ENCODE measurements around the gene WDR70. TPM values are rescaled to one million over a fixed set of nuclear protein-coding genes. Genes with fewer than 3 reads are reported as not detected.

Gene WDR70
- total RNA-seq, 1 experiment from 2014 or later: 55.2 TPM

DNA sequence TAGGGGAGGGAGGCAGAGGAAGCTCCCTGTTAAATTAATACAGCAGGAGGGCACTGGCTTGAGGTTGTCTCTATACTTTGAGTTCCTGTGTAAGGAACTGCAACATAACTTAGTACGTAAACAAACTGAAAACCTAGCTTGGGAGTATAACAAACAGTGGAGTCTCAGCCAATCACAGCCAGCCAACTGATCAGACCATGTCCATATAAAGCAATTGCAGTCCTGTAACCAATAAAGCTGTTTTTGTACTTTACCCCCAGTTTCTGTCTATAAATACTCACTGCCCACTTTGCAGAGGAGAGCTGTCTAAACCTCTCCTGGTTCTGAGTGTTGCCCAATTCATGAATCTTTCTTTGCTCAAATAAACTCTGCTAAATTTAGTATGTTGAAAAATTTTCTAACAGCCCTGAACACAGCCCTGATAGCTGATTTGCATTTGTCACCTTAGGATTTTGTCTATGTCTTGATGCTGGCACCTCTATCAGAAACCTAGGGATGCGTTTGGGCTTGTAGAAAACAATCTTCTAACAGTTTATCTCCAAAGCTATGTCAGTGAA is 420.8 kb downstream of the WDR70 start:
- Histone ChIP-seq H3K36me3 (ENCODE audit: insufficient read depth, low read length, poor library complexity, severe bottlenecking) (no peaks in the 10 kb centered on the region), H3K27me3 (replicated peaks; ENCODE audit: insufficient read depth, low read depth, low read length, poor library complexity) (no peaks in the 10 kb centered on the region), H3K9me3 (ENCODE audit: low read depth, low read length, poor library complexity, severe bottlenecking) (peaks cover 3% of the 10 kb centered on the region), H3K4me3 (ENCODE audit: low read depth, low read length, poor library complexity, severe bottlenecking) (no peak overlapping the region), H3K4me1 (ENCODE audit: insufficient read depth, low read length, poor library complexity, severe bottlenecking) (peaks cover 9% of the 10 kb centered on the region), H3K27ac (ENCODE audit: low read depth, low read length, poor library complexity, severe bottlenecking) (no peak overlapping the region)
- intact Hi-C loops (cut with micrococcal nuclease; ENCODE audit: unreplicated experiment): no loop called here
- DNase-seq (ENCODE audit: low spot score): no peak
- no TSS peak for BruUV-seq (replicated peaks)
- no peak for TF ChIP-seq EZH2 (IDR thresholded peaks at IDR 0.05; ENCODE audit: borderline replicate concordance, low read depth, low read length, poor library complexity, severe bottlenecking)
- TF ChIP-seq, protein P1, sequence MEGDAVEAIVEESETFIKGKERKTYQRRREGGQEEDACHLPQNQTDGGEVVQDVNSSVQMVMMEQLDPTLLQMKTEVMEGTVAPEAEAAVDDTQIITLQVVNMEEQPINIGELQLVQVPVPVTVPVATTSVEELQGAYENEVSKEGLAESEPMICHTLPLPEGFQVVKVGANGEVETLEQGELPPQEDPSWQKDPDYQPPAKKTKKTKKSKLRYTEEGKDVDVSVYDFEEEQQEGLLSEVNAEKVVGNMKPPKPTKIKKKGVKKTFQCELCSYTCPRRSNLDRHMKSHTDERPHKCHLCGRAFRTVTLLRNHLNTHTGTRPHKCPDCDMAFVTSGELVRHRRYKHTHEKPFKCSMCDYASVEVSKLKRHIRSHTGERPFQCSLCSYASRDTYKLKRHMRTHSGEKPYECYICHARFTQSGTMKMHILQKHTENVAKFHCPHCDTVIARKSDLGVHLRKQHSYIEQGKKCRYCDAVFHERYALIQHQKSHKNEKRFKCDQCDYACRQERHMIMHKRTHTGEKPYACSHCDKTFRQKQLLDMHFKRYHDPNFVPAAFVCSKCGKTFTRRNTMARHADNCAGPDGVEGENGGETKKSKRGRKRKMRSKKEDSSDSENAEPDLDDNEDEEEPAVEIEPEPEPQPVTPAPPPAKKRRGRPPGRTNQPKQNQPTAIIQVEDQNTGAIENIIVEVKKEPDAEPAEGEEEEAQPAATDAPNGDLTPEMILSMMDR (conservative IDR thresholded peaks at IDR 0.05; ENCODE audit: low read depth, low read length): no peak
- ChIA-PET POLR2A (ENCODE audit: low non-redundant PET) (interaction anchor here (0.6 to 0.8 kb wide), 2 partner anchors 231 to 1805 kb away, joined by 3 to 4 read pairs; no protein-coding TSS in a partner anchor), CTCF (no interaction called here)

DNA sequence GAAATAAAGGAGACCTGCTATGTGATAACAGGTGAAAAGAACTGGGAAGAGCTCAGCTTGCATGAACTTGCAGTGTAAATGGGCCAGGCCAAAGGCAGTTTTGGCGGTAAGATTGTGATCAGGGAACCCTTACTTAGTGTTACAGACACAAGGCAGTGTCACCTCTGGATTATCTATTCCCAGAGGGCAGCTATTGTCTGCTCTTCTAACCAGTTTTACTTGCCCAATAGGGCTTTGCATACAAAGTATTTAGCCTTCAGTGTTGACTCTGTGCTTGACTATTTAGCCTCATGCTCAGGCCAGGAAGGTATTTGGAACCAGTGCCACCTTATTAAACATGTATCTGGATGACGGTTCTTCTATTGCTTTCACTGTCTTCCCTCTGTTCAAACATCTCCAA is 422.4 kb downstream of the WDR70 start:
- H3K4me3 ChIP-seq (ENCODE audit: low read depth, low read length, poor library complexity, severe bottlenecking): no peak overlapping the region
- H3K27ac ChIP-seq (ENCODE audit: low read depth, low read length, poor library complexity, severe bottlenecking): no peak overlapping the region
- DNase-seq (ENCODE audit: low spot score): no peak
- CTCF ChIA-PET: no interaction called here
- intact Hi-C loops (cut with micrococcal nuclease; ENCODE audit: unreplicated experiment): no loop called here
- no TSS peak for BruUV-seq (replicated peaks)
- H3K4me1 ChIP-seq (ENCODE audit: insufficient read depth, low read length, poor library complexity, severe bottlenecking): peaks cover 9% of the 10 kb centered on the region
- no peaks in the 10 kb centered on the region for H3K9me3 ChIP-seq (ENCODE audit: low read depth, low read length, poor library complexity, severe bottlenecking)
- no peak for TF ChIP-seq EZH2 (IDR thresholded peaks at IDR 0.05; ENCODE audit: borderline replicate concordance, low read depth, low read length, poor library complexity, severe bottlenecking)
- TF ChIP-seq, protein P1 (conservative IDR thresholded peaks at IDR 0.05; ENCODE audit: low read depth, low read length): no peak
- no peaks in the 10 kb centered on the region for H3K27me3 ChIP-seq (replicated peaks; ENCODE audit: insufficient read depth, low read depth, low read length, poor library complexity)
- H3K36me3 ChIP-seq (ENCODE audit: insufficient read depth, low read length, poor library complexity, severe bottlenecking): no peaks in the 10 kb centered on the region
- POLR2A ChIA-PET (ENCODE audit: low non-redundant PET): no interaction called here

Other genes with a start within 250 kb of the WDR70 start
- 21.9 and 29.9 TPM in 2 replicates for gene CPLANE1, start 129.9 kb upstream of the WDR70 start, total RNA-seq (2021)
- gene NUP155, start 8.2 kb upstream of the WDR70 start, total RNA-seq (2021): 91.9 and 94.4 TPM in 2 replicates